ENCODE results near the gene ADAMTS7.

- TF ChIP-seq CTCF (IDR thresholded peaks at IDR 0.05 in 8 of 11, conservative IDR thresholded peaks at IDR 0.05 in 3 of 11) (no peak), POLR2A (IDR thresholded peaks at IDR 0.05) (no peak), POLR2AphosphoS5 (IDR thresholded peaks at IDR 0.05) (no peak)
Measured at GRCh38 chr15:78763796-78764241, 47.4 kb downstream of the ADAMTS7 start.
